NOMO-1 treated with dmso at 0.1 percent for 144 hours (cell line): Measurements from ENCODE around the gene FNIP1.
"Not testable (repeated sequence)": the region's sequence is repeated elsewhere in the genome, so short reads cannot be mapped to it uniquely, and the experiment has no call there.

Source experiments
- DNase-seq: peaks from one replicate; lab custom pipeline; 2025; ENCODE audit not compliant: unreplicated experiment; lab: John Stamatoyannopoulos, UW

Gene FNIP1

DNA sequence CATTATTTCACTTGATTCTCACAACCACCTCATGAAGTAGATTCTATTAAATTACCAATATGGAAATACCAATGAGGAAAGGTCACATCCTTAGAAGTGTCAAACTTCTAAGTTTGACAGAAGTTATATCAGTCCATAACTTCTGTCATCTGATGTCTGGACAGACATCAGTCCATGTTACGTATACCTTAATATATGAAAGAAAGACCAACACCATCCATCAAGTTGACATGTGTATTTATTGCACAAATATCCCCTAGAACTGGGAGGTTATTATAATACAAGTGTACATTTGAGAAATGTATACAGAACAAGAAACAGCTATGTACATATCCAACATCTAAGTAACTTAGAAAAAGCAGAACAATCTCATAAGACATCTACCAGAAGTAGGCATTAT lies 155.3 kb downstream of the FNIP1 start:
- DNase-seq = no peak

DNA sequence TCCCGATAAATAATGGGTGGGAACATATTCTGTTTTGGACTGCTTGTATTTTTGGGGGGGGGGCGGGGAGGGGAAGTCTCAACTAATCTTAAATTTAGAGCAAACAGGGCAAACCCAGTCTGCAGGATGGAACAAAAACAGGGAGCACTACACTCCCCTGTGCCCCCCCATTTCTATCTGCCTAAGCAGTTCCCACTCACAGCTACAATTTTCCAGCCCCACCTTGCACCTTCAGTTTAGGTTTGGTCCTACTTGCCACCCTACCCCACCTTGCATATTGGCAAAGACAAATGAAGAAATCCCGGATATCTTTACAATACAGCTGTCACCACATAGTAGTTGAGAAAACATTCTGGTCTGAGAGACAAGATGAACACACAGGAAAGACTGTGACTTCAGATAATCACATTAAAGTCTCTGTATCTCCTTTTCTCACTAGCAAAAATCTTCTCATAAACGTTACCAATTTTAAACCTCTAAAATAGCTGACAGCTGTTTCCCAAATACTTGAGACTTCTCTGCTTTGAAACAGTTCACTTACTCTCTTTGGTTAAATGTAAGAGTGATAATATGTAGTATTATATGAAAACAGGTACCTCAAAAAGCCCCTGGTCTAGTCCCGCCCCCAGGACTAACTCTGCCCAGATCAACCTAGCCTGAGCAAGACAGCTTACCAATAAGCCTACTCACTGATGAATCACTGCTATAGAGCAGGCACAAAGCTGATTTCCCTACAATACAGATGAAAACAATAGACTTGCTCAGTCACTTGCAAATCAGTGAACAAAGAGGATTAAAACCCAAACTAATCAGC lies 156.6 kb downstream of the FNIP1 start:
- no peak for DNase-seq

DNA sequence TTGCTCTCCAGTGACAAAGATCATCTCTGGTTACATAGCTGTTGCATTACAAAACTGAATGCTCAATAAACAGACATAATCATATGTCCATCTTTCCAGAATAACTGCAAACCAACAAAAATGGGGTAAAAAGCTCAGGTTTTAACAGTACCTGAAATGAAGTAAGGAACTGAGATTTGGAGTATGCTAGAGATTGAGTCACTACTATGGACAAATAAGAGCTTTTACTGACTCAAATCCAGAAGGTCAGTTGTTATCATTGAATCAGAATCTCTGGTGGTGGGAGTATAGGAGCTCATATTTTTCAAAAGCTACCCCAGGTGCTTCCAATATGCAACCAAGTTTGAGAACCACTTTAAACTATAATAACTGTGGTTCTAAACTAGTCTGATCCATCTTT lies 157.7 kb downstream of the FNIP1 start:
- DNase-seq = no peak

DNA sequence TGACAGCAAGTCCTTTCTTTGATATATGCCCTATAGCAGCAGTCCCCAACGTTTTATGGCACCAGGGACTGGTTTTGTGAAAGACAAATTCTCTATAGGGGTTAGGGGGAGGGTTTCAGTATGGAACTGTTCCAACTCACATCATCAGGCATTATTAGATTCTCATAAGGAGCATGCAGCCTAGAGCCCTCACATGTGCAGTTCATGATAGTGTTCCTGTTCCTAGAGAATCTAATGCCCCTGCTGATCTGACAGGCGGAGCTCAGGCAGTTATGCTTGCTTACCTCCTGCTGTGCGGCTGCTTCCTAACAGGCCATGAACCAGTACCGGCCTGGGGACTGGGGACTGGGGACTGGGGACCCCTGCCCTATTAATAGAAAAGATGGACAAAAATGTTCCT lies 159.1 kb downstream of the FNIP1 start:
- DNase-seq = no peak

DNA sequence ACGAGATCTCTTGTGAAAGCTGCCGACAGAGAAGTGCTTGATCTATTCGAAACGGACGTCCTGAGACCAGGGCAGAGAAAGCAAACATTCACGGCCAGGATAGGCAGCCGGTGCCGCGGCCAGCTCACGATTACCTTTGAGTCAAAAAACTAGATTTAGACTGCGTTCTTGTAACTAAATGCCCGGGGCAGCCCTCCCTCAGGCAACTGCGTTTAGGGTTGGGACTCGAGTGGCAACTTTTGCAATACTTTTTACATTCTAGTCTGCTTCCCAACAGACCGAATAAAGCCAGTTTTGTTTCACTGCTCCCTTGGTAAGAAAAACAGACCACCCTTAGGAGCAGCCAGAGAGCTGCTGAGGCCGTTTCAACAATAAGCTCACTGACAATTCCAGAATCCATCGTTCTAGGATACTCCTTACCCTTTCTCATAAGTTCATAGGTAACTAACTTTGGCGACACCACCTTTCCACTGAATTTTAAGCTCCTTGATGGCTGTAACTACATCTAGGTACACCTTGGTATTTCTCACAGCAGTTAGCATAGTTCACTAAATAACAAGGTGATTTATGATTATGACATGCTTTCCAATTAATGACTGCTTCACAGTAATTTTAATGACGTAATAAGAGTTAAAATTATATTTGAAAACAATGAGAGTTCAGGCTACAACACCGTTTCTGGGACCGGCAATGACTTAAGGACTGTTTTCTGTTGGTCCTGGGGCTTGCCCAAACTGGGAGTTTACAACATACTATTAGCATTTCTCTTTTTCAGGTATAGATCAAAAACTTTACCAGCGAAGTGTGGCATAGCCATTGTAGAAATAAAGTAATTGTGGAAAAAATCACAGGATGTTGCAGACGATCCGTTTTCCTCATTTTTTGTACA lies 160.9 kb downstream of the FNIP1 start:
- DNase-seq = no peak

- peak; percentile 100 for DNase-seq
Measured at GRCh38 chr5:131634996-131635683, 161.7 kb downstream of the FNIP1 start, which contains the start of gene RAPGEF6. Gene RAPGEF6, minus strand, starts transcription at chr5:131635229. Its CDS starts 199 bp downstream, at chr5:131635030.

DNA sequence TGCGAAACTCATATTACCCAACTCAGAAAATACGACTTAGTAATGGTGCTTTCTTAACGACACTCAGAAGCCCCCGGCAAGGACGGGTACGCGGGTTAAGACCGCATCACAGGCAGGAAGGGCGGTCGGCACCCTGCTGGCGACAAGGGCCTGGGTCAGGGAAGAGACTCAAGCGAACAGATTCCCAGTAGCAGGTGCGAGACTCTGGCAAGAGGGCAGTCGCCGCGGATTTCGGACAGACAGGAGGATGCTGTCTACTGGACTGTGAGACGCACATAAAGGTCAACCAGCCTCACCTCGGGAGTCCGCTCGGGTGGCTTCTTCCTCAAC lies 162.2 kb downstream of the FNIP1 start:
- no peak for DNase-seq

DNA sequence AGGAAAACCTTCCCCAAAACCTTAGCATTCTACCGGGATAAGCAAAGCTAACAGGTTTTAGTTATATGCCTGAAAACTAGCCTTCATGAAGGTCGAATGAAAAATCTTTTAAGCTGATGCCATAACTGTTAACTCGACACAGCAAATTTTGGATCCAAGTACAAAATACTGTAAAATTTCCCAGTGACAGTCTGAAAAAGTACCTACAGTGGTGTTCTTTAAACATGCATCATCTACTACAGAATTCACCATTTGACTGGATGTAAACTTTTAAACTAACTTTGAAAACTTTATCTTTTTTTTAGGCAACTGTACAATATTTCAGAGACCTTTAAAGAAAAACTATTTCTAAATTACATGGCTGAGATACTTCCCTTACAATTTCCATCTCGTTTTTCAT lies 162.6 kb downstream of the FNIP1 start:
- DNase-seq = no peak

DNA sequence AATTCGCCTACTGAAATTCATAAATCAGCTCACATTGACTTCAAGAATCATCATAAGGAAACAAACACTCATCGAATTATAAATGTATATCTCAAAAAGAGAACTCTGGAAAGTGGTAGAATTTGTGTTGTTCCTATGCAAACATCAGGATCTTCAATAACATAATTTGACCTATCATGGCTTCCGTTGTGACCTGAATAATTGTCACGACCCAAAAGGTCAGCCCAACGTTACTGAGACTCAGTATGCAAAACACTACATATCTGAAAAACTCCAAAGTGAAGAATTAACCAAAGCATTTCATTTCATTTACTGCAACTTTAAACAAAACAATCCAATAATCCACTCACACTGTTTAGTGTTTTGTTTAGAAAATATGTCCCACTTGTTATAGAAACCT lies 163.0 kb downstream of the FNIP1 start:
- DNase-seq = no peak

GRCh38 chr5:131630963-131631350 lies 165.9 kb downstream of the FNIP1 start:
- DNase-seq = no peak

DNA sequence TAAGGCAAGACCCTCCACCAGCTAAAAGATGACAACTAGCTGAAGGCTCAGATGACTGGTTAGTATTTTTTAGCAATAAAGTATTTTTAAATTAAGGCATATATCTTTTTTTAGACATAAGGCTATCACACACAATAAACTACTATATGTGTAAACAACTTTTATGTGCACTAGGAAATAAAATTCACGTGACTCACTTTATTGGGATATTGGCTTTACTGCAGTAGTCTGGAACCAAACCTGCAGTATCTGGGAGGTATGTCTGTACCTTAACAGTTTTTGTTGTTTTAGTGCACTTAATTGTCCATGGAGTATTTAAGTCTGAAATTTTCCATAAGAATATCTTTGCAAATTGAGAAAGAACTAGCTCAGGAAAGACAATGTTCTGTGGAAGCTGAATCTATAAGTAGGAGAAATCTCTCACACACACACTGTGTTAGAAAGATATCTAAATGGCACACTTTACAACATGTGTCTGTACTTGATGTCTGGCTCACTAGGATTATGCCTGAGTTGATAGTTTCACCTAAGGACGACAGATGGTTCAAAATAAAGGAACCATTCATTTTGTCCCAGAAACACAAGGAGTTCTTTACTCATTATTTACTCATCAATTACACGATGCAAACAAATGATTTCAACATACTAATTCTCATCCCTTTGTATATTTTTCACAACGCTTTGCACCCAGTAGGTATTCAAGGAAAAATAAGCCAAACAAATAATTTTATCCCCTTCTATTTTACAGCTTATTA lies 166.4 kb downstream of the FNIP1 start:
- no peak for DNase-seq

DNA sequence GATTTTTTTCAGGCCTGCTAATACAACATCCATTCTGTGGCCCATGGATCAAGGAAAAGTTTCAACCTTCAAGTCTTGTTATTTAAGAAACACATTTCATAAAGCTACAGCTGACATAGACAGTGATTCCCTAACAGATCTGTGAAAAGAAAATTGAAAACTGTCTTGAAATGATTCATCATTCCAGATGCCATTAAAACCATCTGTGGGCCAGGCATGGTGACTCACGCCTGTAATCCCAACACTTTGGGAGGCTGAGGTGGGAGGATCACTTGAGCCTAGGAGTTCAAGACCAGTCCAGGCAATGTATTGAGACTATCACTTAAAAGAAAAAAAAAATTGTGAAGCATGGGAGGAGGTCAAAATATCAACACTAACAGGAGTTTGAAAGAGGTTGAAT lies 167.8 kb downstream of the FNIP1 start:
- no peak for DNase-seq

DNA sequence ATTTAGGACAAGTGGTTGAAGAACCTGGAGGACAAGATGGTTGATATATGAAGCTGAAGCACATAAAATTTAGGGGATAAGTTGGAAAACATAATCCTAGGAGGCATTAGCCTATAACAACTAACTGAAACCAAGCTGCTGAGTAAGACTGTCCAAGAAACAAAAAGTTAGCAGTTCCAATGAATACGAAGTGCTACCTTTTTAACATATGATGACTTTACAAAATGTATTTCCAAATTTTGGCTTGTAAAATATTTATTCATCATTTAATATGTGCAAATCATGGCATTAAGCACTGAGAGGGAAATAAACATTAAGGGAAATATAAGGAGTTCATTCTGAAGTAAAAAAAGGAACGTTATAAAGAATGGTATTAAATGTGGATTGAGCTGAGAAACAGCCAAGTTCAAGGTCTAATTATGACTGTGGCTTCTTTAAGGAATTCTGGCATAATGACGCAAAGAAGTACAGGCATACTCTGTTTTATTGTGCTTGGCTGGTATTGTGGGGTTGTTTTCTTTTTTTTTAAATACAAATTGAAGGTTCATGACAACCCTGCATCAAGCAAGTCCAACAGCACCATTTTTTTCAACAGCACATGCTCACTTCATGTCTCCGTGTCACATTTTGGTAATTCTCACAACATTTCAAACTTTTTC lies 169.5 kb downstream of the FNIP1 start:
- DNase-seq = no peak

DNA sequence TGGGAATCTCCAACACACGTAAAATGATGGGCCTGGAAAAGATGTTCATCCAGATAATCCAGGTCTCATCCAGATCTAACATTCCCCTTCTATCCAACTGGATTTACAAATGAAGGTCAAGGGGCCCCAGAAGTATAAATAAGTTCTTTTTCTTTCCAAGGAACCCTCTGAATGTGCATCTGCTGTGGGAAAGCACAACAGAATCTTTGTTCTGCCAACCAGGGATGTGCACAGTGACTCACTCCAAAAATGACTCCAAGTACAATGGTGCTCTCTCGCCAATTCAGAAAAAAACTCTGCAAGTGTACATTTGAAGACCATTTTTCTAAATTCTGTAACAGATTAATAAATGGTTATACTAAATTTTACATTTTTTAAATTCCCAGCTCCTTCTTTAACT lies 174.2 kb downstream of the FNIP1 start:
- DNase-seq = no peak

GRCh38 chr5:131621164-131621563 lies 175.7 kb downstream of the FNIP1 start:
- DNase-seq = not testable (repeated sequence)

DNA sequence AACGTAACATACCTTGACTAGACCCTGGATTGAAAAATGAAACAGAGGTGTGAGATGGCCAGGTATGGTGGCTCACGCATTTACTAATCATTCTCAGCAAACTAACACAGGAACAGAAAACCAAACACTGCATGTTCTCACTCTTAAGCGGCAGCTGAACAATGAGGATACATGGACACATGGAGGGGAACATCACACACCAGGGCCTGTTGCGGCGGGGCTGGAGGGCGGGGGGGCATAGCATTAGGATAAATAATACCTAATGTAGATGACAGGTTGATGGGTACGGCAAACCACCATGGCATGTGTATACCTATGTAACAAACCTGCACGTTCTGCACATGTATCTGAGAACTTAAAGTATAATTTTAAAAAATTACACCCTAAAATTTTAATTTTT lies 177.7 kb downstream of the FNIP1 start:
- no peak for DNase-seq

- no peak for DNase-seq
Measured at GRCh38 chr5:131617140-131617822, 179.5 kb downstream of the FNIP1 start.

DNA sequence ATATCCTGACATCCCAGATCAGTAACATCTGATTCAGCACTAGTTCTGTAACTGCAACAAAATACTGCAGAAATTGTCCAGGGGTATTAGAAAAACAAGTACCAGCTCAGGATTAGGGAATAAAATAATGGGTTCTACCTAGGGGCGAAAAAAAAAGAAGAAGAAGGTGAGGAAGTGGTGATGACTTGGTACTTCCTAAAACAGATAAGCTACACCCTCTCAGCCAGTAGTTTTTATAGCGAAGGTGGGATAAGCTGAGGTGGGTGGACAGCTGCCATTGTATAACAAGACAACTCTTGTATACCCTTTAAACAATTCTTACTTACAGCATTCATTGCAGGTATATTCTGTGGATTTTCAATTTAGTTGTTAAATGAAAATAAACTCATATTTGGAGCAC lies 180.9 kb downstream of the FNIP1 start:
- no peak for DNase-seq

DNA sequence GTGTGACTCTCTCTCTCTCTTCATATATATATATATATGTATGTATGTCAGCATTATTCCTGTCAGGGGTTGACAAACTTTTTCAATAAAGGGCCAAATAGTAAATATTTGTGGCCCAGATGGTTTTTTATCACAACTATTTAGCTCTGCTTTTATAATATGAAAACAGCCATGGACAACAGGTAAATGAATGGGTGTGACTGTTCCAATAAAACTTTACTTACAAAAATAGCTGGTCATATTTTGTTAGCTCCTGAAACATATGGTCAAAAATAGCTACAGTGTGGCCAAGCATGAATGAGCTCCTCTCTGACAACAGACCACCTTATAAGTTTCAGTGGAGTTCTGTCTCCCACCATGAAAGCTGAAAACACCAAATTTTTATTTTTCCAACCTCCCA lies 183.4 kb downstream of the FNIP1 start:
- no peak for DNase-seq

GRCh38 chr5:131611064-131611381 lies 185.8 kb downstream of the FNIP1 start:
- no peak for DNase-seq
